SK-MEL-5 (cell line): ENCODE data around the gene WDR35. TPM values are rescaled to one million over a fixed set of nuclear protein-coding genes. Genes with fewer than 3 reads are reported as not detected.

Source experiments
- DNase-seq: peaks from one replicate; pipeline ENCODE4 v3.0.0-alpha.2; 2016; ENCODE audit warnings: low read depth, low spot score
- in situ Hi-C: cut with HindIII; loops from 2 replicates; pipeline ENCODE4 v1.10.0; 2016; ENCODE audit warnings: low sequenced_read_pairs, high pct_unique_total_duplicates, low pct_unique_long_range_greater_than_20kb
- total RNA-seq: library from RNA; depleted of rRNA; stranded (reverse); fragments of >200 nt; shearing (Covaris generic); gene quantifications from 2 replicates; pipeline ENCODE4 v1.2.3, GENCODE V29; 2014

Gene WDR35
- total RNA-seq, 1 experiment from 2014 or later, result 20.1 TPM

DNA sequence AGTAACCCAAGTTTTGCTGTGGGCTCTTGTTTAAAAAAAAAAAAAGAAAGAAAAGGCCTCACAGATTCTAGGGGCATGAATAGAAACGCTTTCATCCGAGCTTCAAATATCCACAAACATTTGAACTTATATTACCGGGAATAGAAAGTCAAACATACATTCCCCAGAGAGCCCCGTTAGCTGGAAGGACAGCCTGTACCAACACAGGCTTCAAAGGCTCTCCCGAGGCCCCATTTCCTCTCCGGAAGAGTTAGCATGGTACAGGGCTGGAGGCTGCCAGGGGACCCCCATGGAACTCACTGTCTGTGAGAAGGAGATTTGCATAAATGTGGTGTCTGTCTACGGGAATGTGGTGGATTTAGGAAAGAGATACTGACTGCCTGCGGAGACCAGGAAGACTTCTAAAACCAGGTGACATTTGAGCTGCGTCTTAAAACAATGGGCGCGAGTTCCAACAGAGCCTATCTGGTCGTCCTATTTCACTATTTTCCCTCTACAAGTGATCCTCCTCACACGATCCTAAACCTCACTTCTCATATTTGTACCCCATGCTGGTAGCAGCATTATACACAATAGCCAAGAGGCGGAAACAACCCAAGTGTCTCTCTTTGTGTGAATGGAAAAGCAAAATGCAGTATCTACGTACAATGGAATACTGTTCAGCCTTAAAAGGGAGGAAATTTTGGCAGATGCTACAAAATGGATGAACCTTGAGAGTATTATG lies 23.4 kb upstream of the WDR35 start:
- in situ Hi-C loops, result no loop called here
- no peak for DNase-seq

DNA sequence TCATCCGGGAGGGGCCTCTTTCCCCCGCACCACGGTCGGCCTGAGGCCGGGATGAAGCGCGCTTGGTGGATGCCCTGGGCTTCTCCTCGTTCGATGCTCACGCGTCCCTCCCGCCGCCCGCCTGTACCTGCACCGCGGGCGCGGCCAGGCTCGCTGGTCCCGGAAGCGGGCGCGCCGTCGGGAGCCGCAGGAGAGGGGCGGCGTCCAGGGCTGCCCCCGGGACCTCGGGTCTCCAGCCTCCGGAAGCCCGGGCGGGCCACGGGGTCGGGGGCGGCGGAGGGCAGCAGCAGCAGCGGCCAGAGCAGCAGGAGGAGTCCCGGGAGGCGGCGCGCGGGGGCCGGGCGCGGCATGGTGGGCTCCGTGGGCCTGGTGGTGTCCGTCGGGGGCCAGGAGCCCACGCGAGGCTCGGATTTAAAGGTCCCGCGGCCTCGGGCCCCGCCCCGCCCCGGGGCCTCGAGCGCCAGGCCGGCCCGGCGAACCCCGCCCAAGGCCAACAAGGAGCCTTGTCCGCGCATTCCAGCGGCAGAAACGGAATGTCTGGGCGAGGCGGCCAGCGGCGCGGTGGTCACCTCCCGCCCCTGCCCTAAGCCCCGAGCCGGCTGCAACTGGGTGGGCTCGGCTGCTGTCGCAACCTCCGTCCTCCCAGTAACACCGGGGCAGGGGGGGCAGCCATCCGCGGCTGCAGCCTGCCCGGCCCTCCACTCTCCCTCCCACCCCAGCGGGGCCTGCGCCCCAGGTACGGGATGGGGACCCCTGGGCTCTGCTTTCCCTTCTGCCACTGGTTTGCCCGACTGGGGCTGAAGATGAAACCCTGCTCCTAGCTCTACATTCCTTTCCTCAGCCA lies 22.6 kb upstream of the WDR35 start, which contains the start of gene MATN3:
Gene MATN3, minus strand, starts transcription at position 387 of the 844 bp plus-strand sequence. Its CDS starts 37 bp downstream, at position 350.
- in situ Hi-C loops, result no loop called here

DNA sequence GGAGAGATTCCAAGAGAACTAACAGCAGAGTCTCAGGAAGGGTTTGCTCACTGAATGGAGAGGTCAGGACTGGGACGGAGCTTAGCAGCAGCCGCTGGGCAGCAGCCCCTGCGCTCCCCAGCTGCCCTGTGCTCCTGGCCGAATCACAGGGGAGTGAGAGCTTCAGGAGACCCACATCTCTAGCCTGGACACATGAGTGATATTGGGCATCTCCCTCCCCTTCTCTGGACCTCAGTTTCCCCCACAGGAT lies 22.1 kb upstream of the WDR35 start:
- in situ Hi-C loops, result no loop called here
- DNase-seq, result no peak

More for the DNA sequence above, 22.6 kb upstream of the WDR35 start, which contains the start of gene MATN3:
- DNase-seq, result no peak

DNA sequence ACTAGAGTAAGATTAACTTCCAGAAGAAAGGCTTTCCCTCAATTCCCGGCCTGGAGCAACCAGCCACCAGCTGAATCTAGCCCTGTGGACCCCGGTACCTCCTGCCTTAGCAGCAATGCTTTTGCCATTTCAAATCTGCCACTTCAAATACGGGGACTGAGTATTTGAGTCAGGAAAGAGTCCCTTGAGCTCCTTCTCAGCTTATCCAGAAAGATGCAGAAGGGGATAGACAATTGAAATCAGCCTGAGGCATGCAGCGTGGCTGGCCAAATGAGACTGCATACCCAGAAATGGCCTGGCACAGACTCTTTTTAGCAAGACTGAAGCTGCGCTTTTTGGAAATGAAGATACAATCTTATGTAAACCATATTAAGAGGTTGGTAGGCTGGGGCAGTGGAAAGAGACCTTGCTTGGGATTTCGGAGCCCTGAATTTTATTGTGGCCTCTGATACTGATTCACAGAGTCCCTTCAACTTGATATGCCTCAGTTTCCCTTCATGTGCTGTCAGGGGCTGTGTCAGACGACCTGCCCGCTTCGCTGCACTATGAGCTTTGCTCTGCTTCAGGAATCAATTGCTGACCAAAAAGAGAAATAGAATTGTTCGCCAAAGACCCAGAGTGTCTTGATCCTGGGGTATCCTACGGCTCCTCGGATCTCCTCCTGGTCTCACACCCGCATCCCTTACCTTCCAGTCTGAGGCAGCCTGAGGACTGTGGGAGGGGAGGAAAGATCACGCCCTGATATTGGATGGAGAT lies 21.5 kb upstream of the WDR35 start:
- no peak for DNase-seq
- in situ Hi-C loops, result no loop called here

GRCh38 chr2:20008703-20009102 lies 18.8 kb upstream of the WDR35 start:
- in situ Hi-C loops, result no loop called here
- DNase-seq, result no peak

DNA sequence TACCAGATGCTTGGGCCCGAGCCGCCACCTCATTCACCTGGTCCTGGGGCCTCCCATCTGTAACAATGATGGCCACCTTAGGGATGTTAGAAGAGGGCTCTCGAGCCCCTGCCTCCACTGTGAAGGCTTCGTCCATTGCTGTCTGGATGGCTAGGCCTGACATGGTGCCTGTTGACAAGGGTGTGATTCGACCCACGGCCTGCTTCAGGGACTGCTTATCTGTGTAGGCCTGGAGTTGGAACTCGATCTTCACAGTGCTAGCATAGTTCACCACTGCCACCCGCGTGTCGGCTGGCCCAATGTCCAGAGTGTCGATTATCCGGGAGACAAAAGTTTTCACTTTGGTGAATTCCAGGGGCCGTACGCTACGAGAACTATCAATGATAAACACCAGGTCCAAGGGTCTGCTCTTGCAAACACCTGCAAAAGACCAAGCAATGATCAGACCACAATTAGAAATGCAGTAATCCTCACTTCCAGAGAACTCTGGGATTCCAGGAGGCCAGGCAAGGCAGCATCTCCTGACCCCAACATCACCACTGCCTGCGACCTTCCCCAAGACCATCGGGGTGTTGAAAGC lies 16.1 kb upstream of the WDR35 start:
- in situ Hi-C loops, result no loop called here
- DNase-seq, result no peak

DNA sequence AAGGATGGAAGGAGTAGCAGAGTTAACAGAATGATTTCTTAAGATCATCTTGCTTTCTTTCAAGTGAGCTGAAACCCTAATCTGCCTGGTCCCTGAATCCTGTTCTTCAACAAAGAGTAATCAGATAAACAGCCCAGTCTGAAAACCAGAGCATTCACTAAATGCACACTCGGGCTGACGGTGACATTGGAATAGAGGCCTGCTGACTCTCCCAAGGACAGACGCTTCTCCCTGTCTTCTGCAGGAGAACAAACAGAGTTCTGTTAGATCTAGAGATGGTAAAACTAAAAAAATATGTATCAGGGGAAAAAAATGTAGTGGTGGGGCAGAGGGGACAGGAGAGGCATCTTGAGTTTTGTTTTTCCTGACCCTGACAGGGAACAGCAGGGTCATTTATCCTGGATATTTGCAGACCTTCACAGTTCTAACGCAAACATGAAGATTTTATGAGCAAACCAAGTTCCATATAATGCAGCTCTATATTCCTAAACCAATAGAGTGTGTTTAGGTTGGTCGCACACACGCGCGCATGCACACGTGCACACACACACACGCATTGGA lies 15.2 kb upstream of the WDR35 start:
- in situ Hi-C loops, result no loop called here
- DNase-seq, result no peak

DNA sequence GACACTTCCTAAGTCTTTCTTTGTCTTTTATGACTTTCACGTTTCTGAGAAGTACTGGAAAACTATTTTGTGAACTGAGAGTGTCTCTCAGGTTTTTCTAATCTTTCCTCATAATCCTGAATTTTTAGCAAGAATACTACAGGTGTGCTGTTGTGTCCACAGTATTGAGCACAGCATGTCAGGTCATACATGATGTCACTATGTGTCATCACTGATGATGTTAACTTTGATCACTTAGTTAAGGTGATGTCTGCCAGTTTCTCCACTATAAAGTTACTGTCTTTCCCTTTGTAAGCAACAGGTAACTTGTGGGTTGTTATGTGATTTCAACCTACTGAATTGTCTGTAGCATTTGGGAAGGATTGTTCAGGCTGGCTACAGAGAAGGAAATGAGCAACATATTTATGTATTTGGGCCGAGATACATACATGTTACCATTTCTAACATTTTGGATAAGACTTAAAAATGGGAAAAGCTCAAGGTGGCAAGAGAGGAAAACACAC lies 11.5 kb upstream of the WDR35 start:
- in situ Hi-C loops, result no loop called here

GRCh38 chr2:19993731-19994130 lies 3.8 kb upstream of the WDR35 start:
- no peak for DNase-seq
- in situ Hi-C loops, result no loop called here

More for the DNA sequence above, 11.5 kb upstream of the WDR35 start:
- no peak for DNase-seq

DNA sequence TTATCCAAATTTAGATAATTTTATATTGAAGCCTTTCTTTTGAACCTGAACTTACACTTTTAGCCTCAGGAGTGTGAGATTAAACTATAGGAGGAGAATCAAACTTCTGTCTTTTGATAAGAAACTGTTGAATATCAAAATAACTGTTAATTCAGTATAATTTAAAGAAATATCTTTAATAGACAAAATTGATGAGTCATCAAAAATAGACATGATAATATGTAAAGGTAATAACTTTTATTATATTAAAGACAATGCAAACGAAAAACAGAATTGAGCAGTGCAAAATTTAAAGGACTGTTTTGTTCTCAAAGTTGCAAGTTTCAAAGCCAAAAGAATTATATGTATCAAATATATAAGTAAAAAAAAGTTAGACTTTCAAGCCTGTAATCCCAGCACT lies 2.0 kb upstream of the WDR35 start:
- DNase-seq, result no peak

DNA sequence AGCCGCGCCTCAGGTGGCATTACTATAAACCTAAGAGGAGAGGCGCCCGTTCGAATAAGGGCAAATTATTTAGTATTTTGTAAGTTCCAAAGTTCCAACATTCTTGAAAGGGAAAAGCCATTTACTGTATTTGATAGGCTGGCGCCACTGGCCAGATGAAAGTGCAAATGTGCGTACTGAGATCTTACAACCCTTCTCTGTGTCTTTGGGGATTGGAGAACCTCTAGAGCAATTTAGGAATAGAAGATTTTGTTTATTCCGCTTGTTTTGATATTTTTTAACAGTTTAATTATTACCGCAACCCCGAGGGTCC lies 467 bp upstream of the WDR35 start:
- in situ Hi-C loops, result no loop called here
- no peak for DNase-seq

More for the DNA sequence above, 2.0 kb upstream of the WDR35 start:
- in situ Hi-C loops, result no loop called here

DNA sequence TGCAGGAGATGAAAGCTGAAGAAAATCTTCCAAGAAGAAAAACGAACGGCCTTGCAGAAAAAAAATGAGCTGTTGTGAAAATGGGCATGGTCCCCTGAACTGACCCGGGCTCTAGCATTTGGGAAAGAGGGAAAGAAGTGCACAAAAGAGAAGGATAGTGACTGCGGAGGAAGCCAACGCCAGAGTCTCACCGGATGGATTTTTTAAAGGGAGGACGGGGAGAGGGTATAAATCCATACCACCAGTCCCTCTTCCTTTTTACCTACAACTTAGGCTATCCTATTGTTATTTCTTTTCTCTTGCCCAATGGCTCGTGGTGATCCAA lies 601 bp downstream of the WDR35 start:
- in situ Hi-C loops, result no loop called here
- no peak for DNase-seq

DNA sequence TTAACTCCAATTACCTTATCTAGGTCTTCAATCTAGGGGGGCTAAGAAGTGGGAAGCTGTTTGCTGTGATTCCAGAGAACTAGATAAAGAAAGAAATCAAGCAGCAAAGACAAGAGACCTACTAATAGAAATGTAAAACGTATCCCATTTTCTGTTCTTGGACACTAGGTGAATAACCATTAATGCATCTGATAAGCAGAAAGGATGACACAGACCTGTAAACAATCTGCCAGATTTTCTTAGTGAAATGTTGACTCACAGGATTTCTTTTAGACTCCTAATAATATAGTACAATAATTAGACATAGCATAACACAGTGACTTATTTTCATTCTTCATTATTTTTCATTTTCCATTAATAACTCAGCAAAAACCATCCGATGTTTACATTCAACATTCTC lies 1.3 kb downstream of the WDR35 start:
- in situ Hi-C loops, result no loop called here
- DNase-seq, result no peak

DNA sequence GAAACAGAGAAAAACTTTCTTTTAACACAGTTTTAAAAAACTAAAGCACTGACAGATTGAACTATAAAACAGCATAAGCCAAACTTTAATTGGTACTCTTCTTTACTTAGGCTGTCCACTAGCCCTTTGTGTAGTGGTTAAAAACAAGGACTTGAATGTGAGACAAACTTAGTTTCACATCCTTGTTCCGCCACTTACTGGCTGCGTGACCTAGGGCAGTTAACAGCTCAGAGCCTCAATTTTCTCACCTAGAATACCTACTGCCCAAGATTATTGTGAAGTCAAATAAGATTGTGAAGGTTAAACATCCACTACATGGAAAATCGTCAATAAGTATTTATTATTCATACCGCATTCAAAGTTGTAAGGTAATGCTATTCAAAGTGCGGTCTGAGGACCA lies 2.0 kb downstream of the WDR35 start:
- in situ Hi-C loops, result no loop called here
- DNase-seq, result no peak

- in situ Hi-C loops, result no loop called here
- no peak for DNase-seq
Measured at GRCh38 chr2:19982268-19982667, 7.6 kb downstream of the WDR35 start.

DNA sequence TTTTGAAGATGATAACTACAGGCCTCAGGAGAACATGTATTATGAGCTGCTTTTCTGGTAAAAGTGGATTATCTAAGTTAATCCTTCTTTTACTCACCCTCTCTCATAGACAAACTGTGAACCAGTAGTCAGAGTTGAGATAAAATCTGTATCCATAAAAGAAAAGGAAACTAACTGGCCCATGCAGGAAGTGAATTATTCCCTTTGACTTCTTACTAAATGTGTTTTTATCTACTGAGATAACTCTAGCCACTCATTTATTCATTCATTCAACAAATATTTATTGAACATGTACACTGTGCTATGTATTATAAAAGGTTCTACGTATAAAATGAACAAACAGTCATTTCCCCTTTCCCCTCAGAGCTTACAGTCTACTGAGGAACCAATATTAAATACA lies 10.0 kb downstream of the WDR35 start:
- in situ Hi-C loops, result no loop called here

GRCh38 chr2:19973466-19973865 lies 16.4 kb downstream of the WDR35 start:
- in situ Hi-C loops, result no loop called here
- no peak for DNase-seq

More for the DNA sequence above, 10.0 kb downstream of the WDR35 start:
- DNase-seq, result no peak

DNA sequence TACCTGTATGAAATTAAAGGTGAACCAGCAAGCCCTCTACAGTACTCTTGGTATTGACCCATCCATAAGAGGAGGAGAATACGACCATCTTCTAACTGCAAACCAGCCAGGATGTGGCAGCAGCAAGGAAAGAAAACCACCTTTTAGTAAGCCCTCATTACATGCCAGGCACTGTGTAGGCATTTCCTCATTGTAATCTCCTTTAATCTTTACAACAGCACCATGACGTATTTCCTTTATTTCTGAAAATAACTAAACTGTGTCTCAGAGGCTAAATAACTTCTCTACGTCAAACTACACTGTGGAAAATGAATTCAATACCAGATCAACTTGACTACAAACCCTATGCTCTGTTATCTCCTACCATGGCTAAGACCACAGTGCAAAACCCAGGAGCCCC lies 18.2 kb downstream of the WDR35 start:
- no peak for DNase-seq
- in situ Hi-C loops, result no loop called here
